Erythroblast (primary cell): ENCODE data around the gene ZNF628.

Source experiments
- GATA1 ChIP-seq: IDR thresholded peaks from 2 replicates; pipeline ENCODE4 v1.6.1; 2011; ENCODE audit warnings: low read depth, mild to moderate bottlenecking, control low read depth, low read length, moderate library complexity
- POLR2A ChIP-seq: IDR thresholded peaks from 2 replicates; pipeline ENCODE4 v1.6.1; 2011; ENCODE audit warnings: mild to moderate bottlenecking, low read length

GRCh38 chr19:55451965-55452748 lies 24.3 kb upstream of the ZNF628 start:
- TF ChIP-seq POLR2A (no peak), GATA1 (no peak)
